HUES6 (cell line): ENCODE results near the gene FOXL2NB.
"Not testable (repeated sequence)": the region's sequence is repeated elsewhere in the genome, so short reads cannot be mapped to it uniquely, and the experiment has no call there.

Source experiments
- H3K27ac ChIP-seq: 2 replicates; pipeline ENCODE4 v1.7.0; 2013; ENCODE audit warnings: low read depth, mild to moderate bottlenecking, low read length, inconsistent platforms
- H3K27me3 ChIP-seq: 2 replicates; pipeline ENCODE4 v1.6.1; 2013; ENCODE audit warnings: low read length; ENCODE audit not compliant: control insufficient read depth, insufficient read depth
- H3K36me3 ChIP-seq: 2 replicates; pipeline ENCODE4 v1.6.1; 2013; ENCODE audit warnings: low read length; ENCODE audit not compliant: control insufficient read depth, insufficient read depth
- H3K4me1 ChIP-seq: 2 replicates; pipeline ENCODE4 v1.6.1; 2013; ENCODE audit warnings: low read length; ENCODE audit not compliant: control insufficient read depth, insufficient read depth
- H3K4me3 ChIP-seq: 2 replicates; pipeline ENCODE4 v1.5.1; 2013; ENCODE audit warnings: low read depth, low read length
- H3K9ac ChIP-seq: one replicate; pipeline ENCODE4 v1.6.1; 2013; ENCODE audit warnings: mild to moderate bottlenecking, low read length
- H3K9me3 ChIP-seq: 2 replicates; pipeline ENCODE4 v1.6.1; 2013; ENCODE audit warnings: low read depth, low read length; ENCODE audit not compliant: control insufficient read depth, insufficient read depth

FOXL2NB gene

GRCh38 chr3:138913766-138914165 lies 33.3 kb upstream of the FOXL2NB start:
- Histone ChIP-seq H3K9me3 (no peaks in the 10 kb centered on the region), H3K4me1 (peaks cover 5% of the 10 kb centered on the region; the same call in 1 of the 2 replicates), H3K9ac (no peak overlapping the region), H3K27ac (no peak overlapping the region), H3K36me3 (no peaks in the 10 kb centered on the region), H3K4me3 (no peak overlapping the region), H3K27me3 (0 out of 2 replicates have a peak, but pooled peaks cover 2% of the 10 kb centered on the region)

GRCh38 chr3:138914870-138915502 lies 32.0 kb upstream of the FOXL2NB start:
- no peak overlapping the region for H3K27ac ChIP-seq
- H3K9me3 ChIP-seq: no peaks in the 10 kb centered on the region
- peak overlapping the region; percentile 50 for H3K4me3 ChIP-seq
- H3K27me3 ChIP-seq: 0 out of 2 replicates have a peak, but pooled peaks cover 2% of the 10 kb centered on the region
- H3K36me3 ChIP-seq: no peaks in the 10 kb centered on the region
- peak overlapping the region; percentile 30 for H3K9ac ChIP-seq
- peaks cover 5% of the 10 kb centered on the region; the same call in 1 of the 2 replicates for H3K4me1 ChIP-seq

- H3K4me1 ChIP-seq: peaks cover 5% of the 10 kb centered on the region; the same call in 1 of the 2 replicates
- peak overlapping the region; percentile 48 for H3K27ac ChIP-seq
- peak overlapping the region; percentile 94 for H3K9ac ChIP-seq
- 0 out of 2 replicates have a peak, but pooled peaks cover 2% of the 10 kb centered on the region for H3K27me3 ChIP-seq
- no peaks in the 10 kb centered on the region for H3K36me3 ChIP-seq
- H3K4me3 ChIP-seq: peak overlapping the region; percentile 74
- no peaks in the 10 kb centered on the region for H3K9me3 ChIP-seq
Observed at GRCh38 chr3:138915503-138916498, 31.2 kb upstream of the FOXL2NB start.

- Histone ChIP-seq H3K27me3 (0 out of 2 replicates have a peak, but pooled peaks cover 2% of the 10 kb centered on the region), H3K9me3 (no peaks in the 10 kb centered on the region), H3K27ac (no peak overlapping the region), H3K4me3 (no peak overlapping the region), H3K4me1 (peaks cover 5% of the 10 kb centered on the region; the same call in 1 of the 2 replicates), H3K9ac (no peak overlapping the region), H3K36me3 (no peaks in the 10 kb centered on the region)
Observed at GRCh38 chr3:138916824-138917223, 30.2 kb upstream of the FOXL2NB start.

GRCh38 chr3:138919325-138919724 lies 27.7 kb upstream of the FOXL2NB start:
- no peaks in the 10 kb centered on the region for H3K9me3 ChIP-seq
- H3K27me3 ChIP-seq: 0 out of 2 replicates have a peak, but pooled peaks cover 2% of the 10 kb centered on the region
- no peaks in the 10 kb centered on the region for H3K36me3 ChIP-seq
- no peak overlapping the region for H3K4me3 ChIP-seq
- peaks cover 5% of the 10 kb centered on the region; the same call in 1 of the 2 replicates for H3K4me1 ChIP-seq
- no peak overlapping the region for H3K9ac ChIP-seq
- H3K27ac ChIP-seq: no peak overlapping the region

GRCh38 chr3:138921316-138922292 lies 25.4 kb upstream of the FOXL2NB start:
- Histone ChIP-seq H3K4me1 (no peaks in the 10 kb centered on the region; the same call in 1 of the 2 replicates), H3K9ac (no peak overlapping the region), H3K36me3 (no peaks in the 10 kb centered on the region), H3K4me3 (no peak overlapping the region), H3K9me3 (no peaks in the 10 kb centered on the region), H3K27ac (no peak overlapping the region), H3K27me3 (no peaks in the 10 kb centered on the region)

- not testable (repeated sequence) for H3K4me1 ChIP-seq, H3K27ac ChIP-seq, H3K9me3 ChIP-seq, H3K4me3 ChIP-seq, H3K27me3 ChIP-seq, H3K36me3 ChIP-seq, H3K9ac ChIP-seq
Observed at GRCh38 chr3:138922400-138922799, 24.6 kb upstream of the FOXL2NB start.

GRCh38 chr3:138923531-138923994 lies 23.5 kb upstream of the FOXL2NB start:
- H3K27ac ChIP-seq: no peak overlapping the region
- no peak overlapping the region for H3K9ac ChIP-seq
- no peaks in the 10 kb centered on the region for H3K27me3 ChIP-seq
- no peaks in the 10 kb centered on the region for H3K36me3 ChIP-seq
- no peaks in the 10 kb centered on the region for H3K9me3 ChIP-seq
- no peaks in the 10 kb centered on the region; the same call in 1 of the 2 replicates for H3K4me1 ChIP-seq
- no peak overlapping the region for H3K4me3 ChIP-seq

GRCh38 chr3:138928727-138929372 lies 18.2 kb upstream of the FOXL2NB start:
- no peak overlapping the region for H3K27ac ChIP-seq
- no peaks in the 10 kb centered on the region for H3K36me3 ChIP-seq
- no peaks in the 10 kb centered on the region for H3K9me3 ChIP-seq
- no peak overlapping the region for H3K9ac ChIP-seq
- no peaks in the 10 kb centered on the region for H3K27me3 ChIP-seq
- H3K4me3 ChIP-seq: no peak overlapping the region
- H3K4me1 ChIP-seq: no peaks in the 10 kb centered on the region
